HTR-8/SVneo (cell line): Measurements from ENCODE around the gene RNF8.
"Not testable (repeated sequence)": the region's sequence is repeated elsewhere in the genome, so short reads cannot be mapped to it uniquely, and the experiment has no call there.

ENCODE experiments used
- DNase-seq: peaks from one replicate; pipeline ENCODE4 v3.0.0; 2011; ENCODE audit warnings: low spot score, mixed read lengths; ENCODE audit not compliant: insufficient read length
- FAIRE-seq: peaks from 2 replicates; lab custom pipeline; 2011; peaks lifted over from hg19 to GRCh38; lab: Jason Lieb, UNC

Gene RNF8

GRCh38 chr6:37391120-37391519, 37.3 kb downstream of the RNF8 start:
- DNase-seq (no peak), FAIRE-seq (no peak)

DNA sequence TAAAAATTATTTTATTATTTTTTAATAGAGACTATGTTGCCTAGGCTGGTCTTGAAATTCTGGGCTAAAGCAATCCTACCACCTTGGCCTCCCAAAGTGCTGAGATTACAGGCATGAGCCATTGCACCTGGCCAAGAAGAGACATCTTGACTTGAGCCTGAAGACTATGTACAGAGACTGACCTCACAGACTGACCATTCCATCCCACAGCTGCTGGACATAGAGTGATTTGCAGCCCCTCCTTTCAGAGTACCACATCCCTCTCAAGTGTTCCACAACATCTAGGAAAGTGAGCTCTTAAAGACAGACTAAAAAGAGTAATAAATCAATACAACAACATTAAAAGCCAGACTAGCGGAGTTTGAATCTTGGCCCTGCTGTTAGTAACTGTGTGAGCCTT, 39.0 kb downstream of the RNF8 start:
- FAIRE-seq (no peak), DNase-seq (no peak)

DNA sequence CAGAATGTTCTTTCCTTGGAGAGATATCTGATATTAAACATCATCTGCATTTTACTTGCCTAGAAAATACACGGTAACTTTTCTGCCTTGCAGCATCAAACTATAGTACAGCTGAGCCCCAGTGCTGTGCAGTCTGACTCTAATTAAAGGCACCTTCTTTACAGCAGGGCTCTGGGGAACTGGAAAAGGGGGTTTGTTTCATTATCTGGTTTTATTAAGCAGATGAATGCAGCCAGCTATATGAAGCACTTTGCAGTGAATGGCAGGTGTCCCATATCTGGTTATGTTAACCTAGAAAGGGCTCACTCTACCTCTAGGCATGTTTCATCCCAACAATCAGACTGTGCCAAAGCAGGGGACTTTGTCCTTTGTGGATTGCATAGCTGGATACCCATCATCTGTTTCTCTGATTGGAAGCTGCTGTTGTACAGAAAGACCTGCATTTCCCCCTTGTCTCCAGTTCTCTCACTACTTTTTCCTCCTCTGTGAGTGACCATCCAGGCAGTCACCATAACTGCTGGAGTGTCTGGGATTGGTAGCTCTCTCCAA, 39.7 kb downstream of the RNF8 start:
- no peak for FAIRE-seq
- DNase-seq = no peak

DNA sequence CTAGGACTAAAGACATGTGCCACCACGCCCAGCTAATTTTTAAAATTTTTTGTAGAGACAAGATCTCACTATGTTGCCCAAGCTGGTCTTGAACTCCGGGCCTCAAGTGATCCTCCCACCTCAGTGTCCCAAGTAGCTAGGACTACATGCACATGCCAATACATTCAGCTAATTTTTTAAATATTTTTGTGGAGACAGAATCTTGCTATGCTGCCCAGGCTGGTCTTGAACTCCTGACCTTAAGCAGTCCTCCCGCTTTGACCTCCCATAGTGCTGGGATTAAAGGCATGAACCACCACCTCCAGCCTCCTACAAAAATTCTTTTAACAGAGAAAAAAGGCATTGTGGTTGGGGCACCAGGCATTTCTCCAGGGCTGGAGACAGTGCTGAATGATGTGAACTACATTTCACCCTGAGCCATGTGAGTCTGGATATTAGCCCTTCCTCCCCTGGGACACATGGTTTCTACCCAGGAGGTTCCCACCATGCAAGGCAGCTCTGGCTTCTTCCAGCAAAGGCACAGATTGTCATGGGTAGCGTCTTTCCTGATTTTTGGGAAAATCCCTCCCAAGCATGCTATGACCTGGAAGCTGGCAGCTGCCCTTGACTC, 42.9 kb downstream of the RNF8 start:
- DNase-seq = no peak

GRCh38 chr6:37399131-37399530, 45.3 kb downstream of the RNF8 start:
- no peak for FAIRE-seq
- DNase-seq = no peak

More for the DNA sequence above, 42.9 kb downstream of the RNF8 start:
- FAIRE-seq = no peak

GRCh38 chr6:37399795-37400490, 46.2 kb downstream of the RNF8 start:
- DNase-seq (no peak), FAIRE-seq (no peak)

DNA sequence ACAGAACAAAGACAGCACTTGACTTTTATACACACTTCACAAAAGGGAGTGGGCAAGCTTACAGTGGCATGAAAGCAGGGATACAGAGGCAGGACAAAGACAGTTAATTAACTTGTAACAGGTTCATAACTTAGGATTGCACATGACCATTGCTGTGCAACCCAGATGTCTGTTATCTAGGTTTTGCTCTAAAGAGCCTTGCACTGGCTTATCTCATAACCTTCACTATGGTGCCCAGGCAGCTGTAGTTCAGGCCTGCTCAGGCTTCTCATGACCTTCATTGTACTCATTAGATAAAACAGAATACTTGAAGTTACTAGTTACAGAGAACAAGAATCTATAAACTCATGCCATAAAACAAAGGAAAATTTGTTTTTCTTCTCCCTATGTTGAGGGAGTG, 47.9 kb downstream of the RNF8 start:
- not testable (repeated sequence) for DNase-seq, FAIRE-seq

GRCh38 chr6:37406726-37407341, 53.1 kb downstream of the RNF8 start:
- no peak for FAIRE-seq
- no peak for DNase-seq

GRCh38 chr6:37407948-37408347, 54.2 kb downstream of the RNF8 start:
- DNase-seq (no peak), FAIRE-seq (no peak)

GRCh38 chr6:37409501-37409900, 55.7 kb downstream of the RNF8 start:
- DNase-seq (no peak), FAIRE-seq (no peak)

DNA sequence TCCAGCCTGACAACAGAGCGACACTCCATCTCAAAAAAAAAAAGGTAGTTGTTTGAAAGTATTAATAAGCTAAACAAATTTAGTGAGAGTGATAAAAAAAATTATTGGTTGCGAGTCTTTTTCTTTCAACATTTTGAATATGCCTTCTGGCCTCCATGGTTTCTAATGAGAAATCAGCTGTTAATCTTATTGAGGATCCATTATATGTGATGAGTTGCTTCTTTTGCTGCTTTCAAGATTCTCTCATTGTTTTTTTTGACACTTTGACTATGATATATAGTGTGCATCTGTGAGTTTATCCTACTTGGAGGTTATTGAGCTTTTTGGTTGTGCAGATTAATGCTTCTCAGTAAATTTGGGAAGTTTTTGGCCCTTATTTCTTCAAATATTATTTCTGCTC, 63.6 kb downstream of the RNF8 start:
- FAIRE-seq = no peak
- DNase-seq = no peak

DNA sequence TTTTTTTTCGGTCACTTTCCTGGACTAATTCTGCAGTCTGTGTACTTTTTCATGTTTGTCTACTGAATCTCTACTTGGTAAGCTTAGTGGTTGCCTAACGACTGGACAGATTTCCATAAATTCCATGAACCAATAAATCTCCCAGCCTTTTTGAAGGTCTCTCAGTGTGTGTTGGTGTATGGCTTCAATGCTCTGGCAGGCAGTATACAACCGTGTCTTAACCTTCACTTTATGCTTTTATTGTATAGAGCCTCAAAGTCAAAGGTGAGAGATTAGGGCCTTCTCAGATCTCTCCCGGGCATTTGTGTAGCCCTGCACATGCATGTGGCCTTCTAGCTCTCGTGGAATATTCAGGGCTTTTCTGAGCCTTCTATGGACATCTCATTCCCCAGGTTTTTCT, 64.9 kb downstream of the RNF8 start:
- no peak for DNase-seq
- no peak for FAIRE-seq

DNA sequence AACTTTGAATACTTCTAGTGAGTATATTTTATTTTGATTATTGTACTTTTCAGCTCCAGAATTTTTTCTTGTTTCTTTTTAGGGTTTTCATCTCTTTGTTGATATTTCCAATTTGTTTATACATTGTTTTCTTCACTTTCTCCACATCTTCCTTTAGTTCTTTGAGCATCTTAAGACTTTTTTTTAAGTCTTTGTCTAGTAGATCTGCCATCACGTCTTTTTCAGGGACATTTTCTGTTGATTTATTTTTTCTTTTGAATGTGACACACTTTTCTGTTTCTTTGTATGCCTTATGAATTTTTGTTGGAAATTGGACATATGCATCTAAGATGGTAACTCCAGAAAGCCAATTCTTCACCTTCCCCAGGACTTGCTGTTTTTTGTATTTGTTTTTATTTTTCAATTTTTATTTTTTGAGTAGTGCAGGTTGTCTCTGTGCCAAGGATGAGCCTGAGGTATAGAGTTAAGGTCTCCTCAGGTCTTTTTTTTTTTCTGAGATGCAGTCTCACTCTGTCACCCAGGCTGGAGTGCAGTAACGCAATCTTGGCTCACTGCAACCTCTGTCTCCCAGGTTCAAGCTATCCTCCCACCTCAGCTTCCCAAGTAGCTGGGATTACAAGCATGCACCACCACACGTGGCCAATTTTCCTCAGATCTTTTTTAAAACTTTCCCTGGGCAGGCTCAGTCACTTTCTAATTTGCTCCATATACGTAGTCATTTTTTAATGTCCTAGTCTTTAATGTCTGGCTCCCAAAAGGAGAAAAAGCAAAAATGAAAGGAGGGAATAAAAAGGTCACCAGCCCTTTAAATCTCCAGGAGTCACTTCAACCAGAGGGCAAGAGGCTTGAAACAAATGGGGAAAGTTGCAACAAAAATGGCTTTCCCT, 72.5 kb downstream of the RNF8 start:
- FAIRE-seq = no peak
- DNase-seq = no peak

- no peak for FAIRE-seq
Observed at GRCh38 chr6:37426945-37427510, 73.2 kb downstream of the RNF8 start.

GRCh38 chr6:37429352-37429750, 75.6 kb downstream of the RNF8 start:
- no peak for FAIRE-seq

More at GRCh38 chr6:37426945-37427510, 73.2 kb downstream of the RNF8 start:
- no peak for DNase-seq

DNA sequence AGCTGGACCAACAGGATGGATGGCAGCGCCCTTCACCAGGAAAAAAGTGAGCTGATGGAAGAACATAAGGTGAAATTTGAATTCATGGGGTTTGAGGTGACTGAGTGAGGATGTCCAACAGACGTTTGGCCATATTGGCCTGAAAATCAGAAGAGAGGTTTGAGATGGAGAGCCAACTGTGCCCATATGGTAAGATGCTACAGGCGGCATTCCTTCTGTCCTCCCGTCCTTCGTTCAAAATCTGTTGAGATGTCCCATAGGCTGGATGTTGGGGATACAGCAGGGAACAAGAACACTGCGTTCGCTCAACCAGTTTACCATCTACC, 78.8 kb downstream of the RNF8 start:
- FAIRE-seq (no peak), DNase-seq (no peak)

More at GRCh38 chr6:37429352-37429750, 75.6 kb downstream of the RNF8 start:
- no peak for DNase-seq

GRCh38 chr6:37432916-37433656, 79.3 kb downstream of the RNF8 start, which contains the start of gene CMTR1:
Gene CMTR1, plus strand, starts transcription at chr6:37433221. Its CDS starts 2,409 bp downstream, at chr6:37435630.
- peak; percentile 97 for FAIRE-seq
- peak; percentile 98 for DNase-seq

GRCh38 chr6:37433657-37434271, 80.0 kb downstream of the RNF8 start:
- DNase-seq = no peak

GRCh38 chr6:37435373-37435772, 81.6 kb downstream of the RNF8 start:
- FAIRE-seq (no peak), DNase-seq (no peak)

More at GRCh38 chr6:37433657-37434271, 80.0 kb downstream of the RNF8 start:
- FAIRE-seq = no peak
